OCI-LY7 (cell line): Measurements from ENCODE around the gene ASAP3. TPM values are rescaled to one million over a fixed set of nuclear protein-coding genes. Genes with fewer than 3 reads are reported as not detected.
A peak's percentile ranks its signal among the peaks of the same experiment; 100 is the strongest.

ENCODE experiments used
- BruUV-seq: library from RNA; stranded (reverse); fragments of 400-500 nt; replicated peaks from 2 replicates; lab custom pipeline; 2021; lab: Mats Ljungman, UMichigan
- CTCF ChIA-PET: fragments of 300-600 bp; sonication (Branson Sonifier 250); formaldehyde crosslinking; loops from one replicate; lab custom pipeline; 2022; ENCODE audit warnings: antibody characterized with exemption; ENCODE audit not compliant: unreplicated experiment; lab: Charles Lee
- POLR2A ChIA-PET: fragments of 300-600 bp; sonication (Branson Sonifier 250); formaldehyde crosslinking; loops from one replicate; lab custom pipeline; 2022; ENCODE audit warnings: antibody characterized with exemption; lab: Charles Lee
- DNase-seq: peaks from one replicate; pipeline ENCODE4 v3.0.0-alpha.2; 2015; ENCODE audit warnings: low spot score
- H2AFZ ChIP-seq: fragments of 200-600 bp; sonication (generic), shearing (Covaris generic); 2 replicates; pipeline ENCODE4 v1.6.1; 2014; ENCODE audit warnings: mild to moderate bottlenecking, antibody characterized with exemption, low read length, moderate library complexity
- H3K27ac ChIP-seq: fragments of 200-600 bp; sonication (generic); 2 replicates; pipeline ENCODE4 v1.5.1; 2014; ENCODE audit warnings: mixed run types, low read depth, mild to moderate bottlenecking, moderate library complexity, low read length, inconsistent platforms; ENCODE audit not compliant: poor library complexity, severe bottlenecking
- H3K36me3 ChIP-seq: fragments of 200-600 bp; sonication (generic); 2 replicates; pipeline ENCODE4 v1.6.1; 2014; ENCODE audit warnings: mild to moderate bottlenecking, antibody characterized with exemption, low read length, moderate library complexity, mixed read lengths; ENCODE audit not compliant: insufficient read depth
- H3K4me1 ChIP-seq: fragments of 200-600 bp; sonication (generic); 2 replicates; pipeline ENCODE4 v1.5.1; 2014; ENCODE audit warnings: mild to moderate bottlenecking, low read length; ENCODE audit not compliant: insufficient read depth, poor library complexity, severe bottlenecking
- H3K4me2 ChIP-seq: fragments of 200-600 bp; sonication (generic); 2 replicates; pipeline ENCODE4 v1.6.1; 2014; ENCODE audit warnings: mild to moderate bottlenecking, low read length
- H3K4me3 ChIP-seq: fragments of 200-600 bp; sonication (generic); 2 replicates; pipeline ENCODE4 v1.5.1; 2014; ENCODE audit warnings: mild to moderate bottlenecking, low read depth, low read length; ENCODE audit not compliant: poor library complexity, severe bottlenecking
- H3K79me2 ChIP-seq: fragments of 200-600 bp; sonication (generic); 2 replicates; pipeline ENCODE4 v1.6.1; 2016; ENCODE audit warnings: low read depth, mild to moderate bottlenecking, low read length, moderate library complexity, mixed read lengths; ENCODE audit not compliant: insufficient read depth
- H3K9me2 ChIP-seq: fragments of 200-600 bp; sonication (generic); 2 replicates; pipeline ENCODE4 v1.6.1; 2016; ENCODE audit warnings: mild to moderate bottlenecking, low read length, mixed read lengths; ENCODE audit not compliant: insufficient read depth
- H3K9me3 ChIP-seq: fragments of 200-600 bp; sonication (generic); 2 replicates; pipeline ENCODE4 v1.6.1; 2014; ENCODE audit warnings: mild to moderate bottlenecking, mixed run types, low read length, mixed read lengths
- H4K20me1 ChIP-seq: fragments of 200-600 bp; sonication (generic); 2 replicates; pipeline ENCODE4 v1.6.1; 2014; ENCODE audit warnings: mild to moderate bottlenecking, antibody characterized with exemption, low read length, moderate library complexity, mixed read lengths; ENCODE audit not compliant: insufficient read depth
- CTCF ChIP-seq: fragments of 200-600 bp; sonication (generic); conservative IDR thresholded peaks from 2 replicates; pipeline ENCODE4 v1.5.1; 2014; ENCODE audit warnings: mild to moderate bottlenecking, antibody characterized with exemption, low read length, moderate library complexity, mixed read lengths
- EZH2phosphoT487 ChIP-seq: fragments of 200-600 bp; sonication (generic); IDR thresholded peaks from 2 replicates; pipeline ENCODE4 v1.6.1; 2018; ENCODE audit warnings: low read depth, borderline replicate concordance, mild to moderate bottlenecking, mixed run types, antibody characterized with exemption, low read length, moderate library complexity, mixed read lengths
- intact Hi-C: fragments of 100-400 bp; cut with micrococcal nuclease; formaldehyde crosslinking; loops from one replicate; pipeline ENCODE4 v1.10.0; 2022; ENCODE audit not compliant: unreplicated experiment
- total RNA-seq, 2 experiments: library from RNA; depleted of rRNA in 1 of 2; stranded (reverse); fragments of >200 nt in 1 of 2; shearing (Covaris generic) in 1 of 2; gene quantifications; 2 replicates each; pipeline ENCODE4 v1.2.3, GENCODE V29; 2014 to 2022

The ASAP3 gene
- total RNA-seq, 2 experiments from 2014 or later: 5.9 to 14.9 TPM

- Histone ChIP-seq H3K4me2 (no peak overlapping the region), H3K4me3 (no peak overlapping the region), H3K27ac (no peak overlapping the region), H3K9me3 (no peaks in the 10 kb centered on the region), H3K4me1 (peaks cover 9% of the 10 kb centered on the region), H3K9me2 (no peaks in the 10 kb centered on the region), H3K79me2 (no peaks in the 10 kb centered on the region), H4K20me1 (no peaks in the 10 kb centered on the region), H2AFZ (no peak overlapping the region), H3K36me3 (no peaks in the 10 kb centered on the region)
- no peak for DNase-seq
- intact Hi-C loops: loop anchor here (10.0 kb wide), 1 partner anchor 253 kb away; the partner anchor contains the start of gene ELOA
- ChIA-PET CTCF (no interaction called here), POLR2A (no interaction called here)
- BruUV-seq: no TSS peak
- TF ChIP-seq EZH2phosphoT487 (no peak), CTCF (no peak)
Measured at GRCh38 chr1:23492132-23492720, 8.2 kb upstream of the ASAP3 start.

- TF ChIP-seq EZH2phosphoT487 (no peak), CTCF (no peak)
- intact Hi-C loops: loop anchor here (10.0 kb wide), 1 partner anchor 255 kb away; the partner anchor contains the start of gene ELOA
- POLR2A ChIA-PET: interaction anchor here (0.5 to 1.0 kb wide), 3 partner anchors 12 to 160 kb away, joined by 3 read pairs; no protein-coding TSS in a partner anchor
Measured at GRCh38 chr1:23489842-23490241, 5.9 kb upstream of the ASAP3 start.

GRCh38 chr1:23485002-23485332, 988 bp upstream of the ASAP3 start:
- BruUV-seq: no TSS peak
- Histone ChIP-seq H3K79me2 (no peaks in the 10 kb centered on the region), H3K9me3 (no peaks in the 10 kb centered on the region), H3K9me2 (no peaks in the 10 kb centered on the region), H3K4me2 (peak overlapping the region; percentile 86), H4K20me1 (no peaks in the 10 kb centered on the region), H3K4me1 (peaks cover 46% of the 10 kb centered on the region), H3K4me3 (peak overlapping the region; percentile 75), H3K27ac (no peak overlapping the region), H3K36me3 (no peaks in the 10 kb centered on the region), H2AFZ (peak overlapping the region; percentile 69)
- TF ChIP-seq EZH2phosphoT487 (no peak), CTCF (no peak)
- ChIA-PET POLR2A (interaction anchor here (0.6 to 2.0 kb wide), 10 partner anchors 9 to 736 kb away, joined by 3 to 6 read pairs (median 3); no protein-coding TSS in a partner anchor), CTCF (interaction anchor here (1.0 to 2.5 kb wide), 2 partner anchors 12 to 233 kb away, joined by 7 to 9 read pairs; no protein-coding TSS in a partner anchor)
- no peak for DNase-seq
- intact Hi-C loops: loop anchor here (2.0 kb wide), 1 partner anchor 40 kb away; no protein-coding TSS in a partner anchor

More at GRCh38 chr1:23489842-23490241, 5.9 kb upstream of the ASAP3 start:
- DNase-seq: no peak
- no peaks in the 10 kb centered on the region for H3K9me2 ChIP-seq
- no peaks in the 10 kb centered on the region for H4K20me1 ChIP-seq
- no peaks in the 10 kb centered on the region for H3K79me2 ChIP-seq
- CTCF ChIA-PET: no interaction called here
- no peak overlapping the region for H3K4me3 ChIP-seq
- H3K9me3 ChIP-seq: no peaks in the 10 kb centered on the region
- H3K36me3 ChIP-seq: no peaks in the 10 kb centered on the region
- no peak overlapping the region for H2AFZ ChIP-seq
- no peak overlapping the region for H3K4me2 ChIP-seq
- BruUV-seq: no TSS peak
- no peak overlapping the region for H3K27ac ChIP-seq
- peaks cover 13% of the 10 kb centered on the region for H3K4me1 ChIP-seq
